Common myeloid progenitor, CD34-positive (primary cell): ENCODE measurements around the gene WDR4. TPM values are rescaled to one million over a fixed set of nuclear protein-coding genes. Genes with fewer than 3 reads are reported as not detected.
"Not testable (repeated sequence)": the region's sequence is repeated elsewhere in the genome, so short reads cannot be mapped to it uniquely, and the experiment has no call there.

Experiments
- CTCF ChIA-PET: fragments of 350-600 bp; sonication (Branson Sonifier 250); formaldehyde crosslinking; loops from one replicate; lab custom pipeline; 2021; ENCODE audit warnings: antibody characterized with exemption; lab: Charles Lee
- POLR2A ChIA-PET: fragments of 350-600 bp; sonication (Branson Sonifier 250); formaldehyde crosslinking; loops from one replicate; lab custom pipeline; 2021; ENCODE audit warnings: antibody characterized with exemption; lab: Charles Lee
- DNase-seq, 3 donors: peaks; one replicate each; pipeline versions ENCODE4 v3.0.0 to v3.0.0-alpha.2; 2013
- H3K27ac ChIP-seq, 2 experiments: 1 replicate in 1 of 2; 2 replicates in 1 of 2; pipeline ENCODE4 v1.7.0; 2013; ENCODE audit warnings: inconsistent platforms in 2 of 2, low read length in 2 of 2, mild to moderate bottlenecking in 2 of 2, low read depth in 1 of 2, moderate library complexity in 1 of 2; ENCODE audit not compliant: severe bottlenecking in 2 of 2, insufficient read depth in 1 of 2, poor library complexity in 1 of 2
- H3K27me3 ChIP-seq, 5 experiments: replicated peaks in 2 of 5; 1 replicate in 3 of 5; 2 replicates in 2 of 5; pipeline versions ENCODE4 v1.6.1 to v1.7.0; 2013; ENCODE audit warnings: low read length in 4 of 5, mild to moderate bottlenecking in 2 of 5, moderate library complexity in 2 of 5, inconsistent platforms in 1 of 5; ENCODE audit not compliant: insufficient read depth in 5 of 5, control insufficient read depth in 4 of 5
- H3K36me3 ChIP-seq, 4 experiments: 1 replicate in 2 of 4; 2 replicates in 2 of 4; pipeline versions ENCODE4 v1.6.1 to v1.7.0; 2013; ENCODE audit warnings: low read length in 3 of 4, control low read depth in 1 of 4, mild to moderate bottlenecking in 1 of 4; ENCODE audit not compliant: control insufficient read depth in 4 of 4, insufficient read depth in 4 of 4
- H3K4me1 ChIP-seq, 4 experiments: 1 replicate in 3 of 4; 2 replicates in 1 of 4; pipeline versions ENCODE4 v1.6.1 to v1.7.1; 2013; ENCODE audit warnings: low read length in 3 of 4, mild to moderate bottlenecking in 3 of 4, control low read depth in 1 of 4, inconsistent platforms in 1 of 4, moderate library complexity in 1 of 4; ENCODE audit not compliant: control insufficient read depth in 4 of 4, insufficient read depth in 4 of 4; ENCODE audit errors: control extremely low read depth in 1 of 4
- H3K4me3 ChIP-seq, 7 experiments: 1 replicate in 4 of 7; 2 replicates in 3 of 7; pipeline versions ENCODE4 v1.5.1 to v1.7.0; 2013; ENCODE audit warnings: mild to moderate bottlenecking in 7 of 7, low read length in 6 of 7, moderate library complexity in 6 of 7, inconsistent platforms in 2 of 7, low read depth in 2 of 7, control low read depth in 1 of 7; ENCODE audit not compliant: insufficient read depth in 4 of 7, control insufficient read depth in 1 of 7; ENCODE audit errors: extremely low read depth in 1 of 7
- H3K9me3 ChIP-seq, 5 experiments: 1 replicate in 4 of 5; 2 replicates in 1 of 5; pipeline versions ENCODE4 v1.6.1 to v1.7.1; 2013; ENCODE audit warnings: low read length in 4 of 5, mild to moderate bottlenecking in 2 of 5, inconsistent platforms in 1 of 5, low read depth in 1 of 5, moderate library complexity in 1 of 5; ENCODE audit not compliant: control insufficient read depth in 4 of 5, insufficient read depth in 2 of 5; ENCODE audit errors: control extremely low read depth in 1 of 5
- WGBS: methylation state at CpG from one replicate; pipeline ENCODE4 v1.1.5; 2013; ENCODE audit not compliant: insufficient coverage; 5-methylcytosine and 5-hydroxymethylcytosine counted together
- polyA plus RNA-seq: library from polyadenylated mRNA; unstranded; fragments of 120-200 nt; gene quantifications from one replicate; pipeline ENCODE4 v1.2.1, GENCODE V29; 2013

WDR4 gene, protein sequence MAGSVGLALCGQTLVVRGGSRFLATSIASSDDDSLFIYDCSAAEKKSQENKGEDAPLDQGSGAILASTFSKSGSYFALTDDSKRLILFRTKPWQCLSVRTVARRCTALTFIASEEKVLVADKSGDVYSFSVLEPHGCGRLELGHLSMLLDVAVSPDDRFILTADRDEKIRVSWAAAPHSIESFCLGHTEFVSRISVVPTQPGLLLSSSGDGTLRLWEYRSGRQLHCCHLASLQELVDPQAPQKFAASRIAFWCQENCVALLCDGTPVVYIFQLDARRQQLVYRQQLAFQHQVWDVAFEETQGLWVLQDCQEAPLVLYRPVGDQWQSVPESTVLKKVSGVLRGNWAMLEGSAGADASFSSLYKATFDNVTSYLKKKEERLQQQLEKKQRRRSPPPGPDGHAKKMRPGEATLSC
- polyA plus RNA-seq = 7.9 TPM

DNA sequence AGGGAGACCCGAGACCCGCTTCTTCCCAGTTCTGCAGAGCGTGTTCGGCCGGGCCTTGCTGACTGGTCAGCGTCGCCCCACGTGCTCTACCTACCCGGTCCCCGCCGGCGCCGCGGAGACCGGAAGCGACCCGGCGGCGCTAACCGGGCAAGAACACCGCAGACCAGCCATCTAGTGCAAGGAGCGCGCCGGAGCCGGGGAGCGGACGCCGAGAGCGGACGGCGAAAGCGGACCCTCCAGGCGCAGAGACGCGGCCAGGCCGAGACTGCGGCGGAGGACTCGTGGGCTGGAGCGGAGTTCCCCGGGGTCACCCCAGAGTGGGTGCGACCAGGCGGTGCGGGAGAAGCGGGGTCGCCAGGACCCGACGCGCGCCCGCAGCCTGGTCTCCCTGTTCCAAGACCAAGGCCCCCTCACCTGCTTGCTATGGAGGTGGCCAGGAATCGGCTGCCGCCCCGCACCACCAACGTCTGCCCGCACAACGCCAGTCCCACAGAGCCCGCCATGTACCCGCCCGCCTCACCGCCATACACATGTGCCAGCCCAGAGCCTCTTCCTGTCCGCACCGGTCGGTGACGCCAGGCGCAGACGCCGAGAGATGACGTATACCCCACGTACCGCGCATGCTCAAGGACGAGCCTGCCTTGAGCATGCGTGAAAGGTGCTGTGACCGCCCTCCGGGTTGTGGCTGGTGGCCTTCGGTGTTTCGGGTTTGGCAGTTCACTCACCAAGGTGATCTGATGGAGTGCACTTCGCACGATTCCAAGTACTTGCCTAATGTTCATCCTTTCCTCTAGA is at the start of gene WDR4:
Gene WDR4, minus strand, starts transcription at position 547 of the 795 bp plus-strand sequence. Its CDS starts 44 bp downstream, at position 503.
- DNase-seq = peak; percentile 96 to 99 (median 98)
- H3K27ac ChIP-seq = peak within 1 kb of the TSS; percentile 77 to 92
- H3K4me1 ChIP-seq = peaks cover 0 to 21% (median 16%) of the 10 kb centered on the region in 4 experiments
- H3K27me3 ChIP-seq = no peaks in the 10 kb centered on the region
- peak within 1 kb of the TSS; percentile 67 to 98 (median 95) for H3K4me3 ChIP-seq
- CTCF ChIA-PET = no interaction called here
- H3K9me3 ChIP-seq = no peaks in the 10 kb centered on the region
- POLR2A ChIA-PET = interaction anchor here (0.9 kb wide), 1 partner anchor 14 kb away, joined by 3 read pairs; the partner anchor contains the start of gene NDUFV3
- WGBS = 0% methylated on average over 62 of the region's 80 CpGs
- H3K36me3 ChIP-seq = peaks cover 0 to 15% (median 7%) of the 10 kb centered on the region in 4 experiments

DNA sequence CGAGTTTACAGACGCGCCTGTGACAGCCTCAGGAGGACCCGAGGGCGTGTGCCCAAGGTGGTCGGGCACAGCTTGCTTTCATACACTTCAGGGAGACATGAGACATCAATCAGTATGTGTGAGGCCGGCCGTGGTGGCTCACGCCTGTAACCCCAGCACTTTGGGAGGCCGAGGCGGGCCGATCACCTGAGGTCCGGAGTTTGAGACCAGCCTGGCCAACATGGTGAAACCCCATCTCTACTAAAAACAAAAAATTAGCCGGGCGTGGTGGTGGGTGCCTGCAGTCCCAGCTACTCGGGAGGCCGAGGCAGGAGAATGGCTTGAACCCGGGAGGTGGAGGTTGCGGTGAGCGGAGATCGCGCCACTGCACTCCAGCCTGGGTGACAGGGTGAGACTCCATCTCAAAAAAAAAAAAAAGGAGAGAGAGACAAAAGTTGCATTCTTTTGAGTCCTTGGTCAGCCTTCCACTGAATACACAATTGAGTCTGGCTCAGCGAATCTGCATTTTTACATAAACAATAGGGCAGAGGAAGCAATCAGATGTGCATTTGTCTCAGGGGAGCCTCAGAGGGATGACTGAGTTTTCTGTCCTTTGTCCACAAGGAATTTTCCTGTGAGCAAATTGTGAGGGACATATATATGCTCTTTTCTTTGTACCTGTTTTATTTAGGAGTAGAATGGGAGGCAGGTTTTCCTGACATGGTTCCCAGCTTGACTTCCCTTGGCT is 48.3 kb upstream of the WDR4 start:
- WGBS = 96% methylated on average over 21 of the region's 23 CpGs
- H3K4me1 ChIP-seq = peaks cover 0 to 13% (median 9%) of the 10 kb centered on the region in 4 experiments
- CTCF ChIA-PET = interaction anchor here (1.6 kb wide), 1 partner anchor 7 kb away, joined by 4 read pairs; no protein-coding TSS in a partner anchor
- H3K27ac ChIP-seq, H3K9me3 ChIP-seq, H3K4me3 ChIP-seq, H3K27me3 ChIP-seq, POLR2A ChIA-PET, H3K36me3 ChIP-seq, DNase-seq: not testable (repeated sequence)

DNA sequence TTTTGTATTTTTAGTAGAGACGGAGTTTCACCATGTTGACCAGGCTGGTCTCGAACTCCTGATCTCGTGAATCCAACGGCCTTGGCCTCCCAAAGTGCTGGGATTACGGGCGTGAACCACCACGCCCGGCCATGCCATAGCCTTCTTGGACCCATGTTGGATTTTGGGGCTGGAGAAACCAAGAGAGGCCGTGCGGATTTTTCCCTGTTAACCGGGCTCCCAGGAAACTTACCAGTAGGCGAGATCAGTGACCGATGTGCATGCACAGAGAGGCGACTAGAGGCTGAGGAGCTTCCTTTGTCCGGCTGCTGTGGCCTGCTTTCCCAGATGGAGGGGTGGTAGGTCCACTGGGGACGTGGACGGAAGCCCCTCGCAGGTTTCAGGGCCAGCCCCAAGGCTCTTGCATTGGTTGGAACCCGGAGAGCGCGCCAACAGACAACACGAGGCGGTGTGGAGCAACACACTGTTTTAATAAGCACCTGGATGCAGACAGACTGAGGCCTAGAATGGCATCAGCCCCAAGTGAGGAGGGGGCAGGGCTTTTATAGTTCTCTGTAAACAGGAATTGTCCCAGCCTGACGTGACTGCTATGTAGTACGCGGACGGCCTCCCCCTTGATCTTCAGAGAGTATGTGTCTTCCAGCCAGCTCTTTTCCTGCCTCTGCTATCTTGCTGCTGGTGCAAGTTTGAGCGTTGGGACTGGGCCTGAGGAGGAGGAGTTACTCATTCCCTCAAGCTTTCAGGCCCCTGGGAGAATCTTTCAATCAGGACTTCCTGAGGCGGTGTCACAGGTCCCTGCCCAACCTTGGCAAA is 46.0 kb upstream of the WDR4 start, which contains the start of gene ERVH48-1:
Gene ERVH48-1, minus strand, starts transcription at position 517 of the 813 bp plus-strand sequence. CDS start 6,624 bp downstream, outside the sequence.
- DNase-seq = no peak
- H3K4me3 ChIP-seq = no peak within 1 kb of the TSS
- ChIA-PET CTCF (interaction anchor here (1.3 kb wide), 1 partner anchor 31 kb away, joined by 4 read pairs; no protein-coding TSS in a partner anchor), POLR2A (no interaction called here)
- H3K36me3 ChIP-seq = no peaks in the 10 kb centered on the region
- no peaks in the 10 kb centered on the region for H3K9me3 ChIP-seq
- H3K4me1 ChIP-seq = peaks cover 0 to 13% (median 9%) of the 10 kb centered on the region in 4 experiments
- H3K27me3 ChIP-seq = no peaks in the 10 kb centered on the region
- no peak within 1 kb of the TSS for H3K27ac ChIP-seq
- WGBS = 91% methylated on average over 24 of the region's 29 CpGs

DNA sequence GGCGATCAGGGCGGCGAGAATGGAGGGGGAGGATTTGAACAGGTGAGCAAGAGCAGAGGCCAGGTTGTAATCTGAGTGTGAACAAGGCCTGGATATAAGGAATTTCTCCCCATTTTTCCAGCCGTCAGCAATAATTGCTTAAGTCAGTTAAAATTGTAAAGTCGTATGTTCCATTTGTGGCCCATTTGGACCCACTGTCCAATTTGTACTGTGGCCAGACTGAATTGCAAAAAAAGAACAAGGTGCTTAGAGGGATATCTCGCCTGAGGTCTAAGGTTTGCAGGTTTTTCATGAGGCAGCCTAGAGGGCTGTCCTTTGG is 45.1 kb upstream of the WDR4 start:
- POLR2A ChIA-PET = no interaction called here
- Histone ChIP-seq H3K27me3 (no peaks in the 10 kb centered on the region), H3K4me1 (peaks cover 0 to 13% (median 9%) of the 10 kb centered on the region in 4 experiments), H3K4me3 (no peak overlapping the region), H3K36me3 (no peaks in the 10 kb centered on the region), H3K9me3 (no peaks in the 10 kb centered on the region), H3K27ac (no peak overlapping the region)
- CTCF ChIA-PET = no interaction called here
- WGBS = 92% methylated on average over 5 of the region's 6 CpGs
- no peak for DNase-seq

DNA sequence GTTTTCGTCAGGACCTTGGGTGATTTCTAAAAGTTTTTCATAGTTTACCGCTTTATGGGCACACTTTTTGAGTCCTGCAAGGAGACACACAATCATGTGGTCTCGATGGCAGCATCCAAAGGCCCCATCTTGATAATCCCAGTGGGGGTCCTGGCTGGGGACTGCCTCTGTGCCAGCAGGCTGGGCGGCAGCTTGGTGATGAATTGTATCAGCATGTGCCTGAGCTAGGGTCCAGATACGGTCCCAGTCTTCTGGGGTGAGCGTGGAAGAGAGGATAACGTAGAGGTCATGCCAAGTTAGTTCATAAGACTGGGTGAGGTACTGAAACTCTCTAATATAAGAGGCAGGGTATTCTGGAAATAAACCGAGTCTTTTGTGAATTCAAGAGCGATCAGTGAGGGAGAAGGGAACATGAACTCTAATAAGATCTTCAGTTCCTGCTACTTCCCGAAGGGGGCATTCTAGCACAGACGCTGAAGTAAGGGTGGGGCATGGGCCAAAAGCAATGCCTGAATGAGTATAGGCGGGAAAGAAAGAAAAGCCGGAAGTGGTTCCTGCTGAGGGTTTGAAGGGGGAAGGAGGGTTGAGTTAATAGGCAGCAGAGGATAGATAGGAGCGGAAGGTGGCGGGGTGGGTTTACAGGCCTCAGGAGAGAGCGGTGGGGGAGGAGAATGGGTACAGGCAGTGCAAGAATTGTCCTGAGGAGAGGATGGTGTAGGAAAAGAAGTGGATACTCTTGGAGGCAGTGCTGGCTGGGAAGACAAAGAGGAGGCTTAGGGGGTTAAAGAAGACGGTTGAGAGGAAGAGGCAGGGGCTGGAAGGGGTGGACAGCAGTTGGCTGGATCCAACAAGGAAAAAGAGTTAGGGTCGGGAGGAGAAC is 44.5 kb upstream of the WDR4 start:
- ChIA-PET CTCF (no interaction called here), POLR2A (no interaction called here)
- peaks cover 0 to 13% (median 9%) of the 10 kb centered on the region in 4 experiments for H3K4me1 ChIP-seq
- H3K36me3 ChIP-seq = no peaks in the 10 kb centered on the region
- H3K27ac ChIP-seq = no peak overlapping the region
- no peaks in the 10 kb centered on the region for H3K27me3 ChIP-seq
- peak overlapping the region in 2 of 7 experiments; percentile 53 to 54 for H3K4me3 ChIP-seq
- peak; percentile 81 to 87 (median 83) for DNase-seq
- no peaks in the 10 kb centered on the region for H3K9me3 ChIP-seq
- WGBS = 29% methylated on average over 17 of the region's 18 CpGs
